GM13976 (cell line): Measurements from ENCODE around the gene DPF3.

Experiments
- DNase-seq: peaks from one replicate; pipeline ENCODE4 v3.0.0; 2012; ENCODE audit warnings: low spot score
- in situ Hi-C: fragments of 300-500 bp; cut with MboI; formaldehyde crosslinking; loops from one replicate; pipeline ENCODE4 v1.12.0; 2022; ENCODE audit warnings: low sequenced_read_pairs, mixed read lengths, inconsistent platforms; ENCODE audit not compliant: unreplicated experiment
- TF ChIP-seq, protein P1 (sequence below): IDR thresholded peaks from 2 replicates; pipeline ENCODE4 v1.5.1; 2012; ENCODE audit warnings: borderline replicate concordance, mild to moderate bottlenecking; ENCODE audit not compliant: insufficient read depth; ENCODE audit errors: extremely low read depth, missing control alignments, control extremely low read depth

Gene DPF3

GRCh38 chr14:72818998-72819397 is 74.9 kb downstream of the DPF3 start:
- no peak for DNase-seq
- TF ChIP-seq, protein P1, sequence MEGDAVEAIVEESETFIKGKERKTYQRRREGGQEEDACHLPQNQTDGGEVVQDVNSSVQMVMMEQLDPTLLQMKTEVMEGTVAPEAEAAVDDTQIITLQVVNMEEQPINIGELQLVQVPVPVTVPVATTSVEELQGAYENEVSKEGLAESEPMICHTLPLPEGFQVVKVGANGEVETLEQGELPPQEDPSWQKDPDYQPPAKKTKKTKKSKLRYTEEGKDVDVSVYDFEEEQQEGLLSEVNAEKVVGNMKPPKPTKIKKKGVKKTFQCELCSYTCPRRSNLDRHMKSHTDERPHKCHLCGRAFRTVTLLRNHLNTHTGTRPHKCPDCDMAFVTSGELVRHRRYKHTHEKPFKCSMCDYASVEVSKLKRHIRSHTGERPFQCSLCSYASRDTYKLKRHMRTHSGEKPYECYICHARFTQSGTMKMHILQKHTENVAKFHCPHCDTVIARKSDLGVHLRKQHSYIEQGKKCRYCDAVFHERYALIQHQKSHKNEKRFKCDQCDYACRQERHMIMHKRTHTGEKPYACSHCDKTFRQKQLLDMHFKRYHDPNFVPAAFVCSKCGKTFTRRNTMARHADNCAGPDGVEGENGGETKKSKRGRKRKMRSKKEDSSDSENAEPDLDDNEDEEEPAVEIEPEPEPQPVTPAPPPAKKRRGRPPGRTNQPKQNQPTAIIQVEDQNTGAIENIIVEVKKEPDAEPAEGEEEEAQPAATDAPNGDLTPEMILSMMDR, result no peak
- in situ Hi-C loops, result no loop called here

DNA sequence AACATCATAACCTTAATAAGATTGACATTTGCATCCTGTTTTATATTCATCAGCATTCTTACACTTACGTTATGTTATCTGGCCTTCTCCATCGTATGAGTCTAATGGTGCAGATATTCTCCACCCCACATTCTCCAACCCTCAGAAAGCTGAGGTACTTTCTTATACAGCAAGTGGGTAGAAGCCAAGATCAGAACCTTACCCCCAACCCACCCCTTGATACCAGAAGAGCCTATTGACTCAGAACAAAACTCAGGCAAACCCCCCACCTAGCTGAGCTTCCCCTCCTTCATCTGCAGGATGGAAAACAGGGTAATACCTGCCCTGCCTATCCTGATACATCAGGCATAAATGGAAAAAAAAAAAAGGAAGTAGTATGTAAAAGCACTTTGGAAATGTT is 77.6 kb downstream of the DPF3 start:
- in situ Hi-C loops, result no loop called here
- DNase-seq, result no peak
- TF ChIP-seq, protein P1, result no peak

GRCh38 chr14:72815430-72815829 is 78.5 kb downstream of the DPF3 start:
- in situ Hi-C loops, result no loop called here
- no peak for DNase-seq
- TF ChIP-seq, protein P1, result no peak

- no peak for DNase-seq
- TF ChIP-seq, protein P1, result no peak
- in situ Hi-C loops, result no loop called here
Measured at GRCh38 chr14:72812292-72812851, 81.5 kb downstream of the DPF3 start.

- TF ChIP-seq, protein P1, result no peak
- no peak for DNase-seq
- in situ Hi-C loops, result no loop called here
Measured at GRCh38 chr14:72810201-72810600, 83.7 kb downstream of the DPF3 start.

GRCh38 chr14:72809063-72809462 is 84.8 kb downstream of the DPF3 start:
- in situ Hi-C loops, result no loop called here
- TF ChIP-seq, protein P1, result no peak
- DNase-seq, result no peak
